DOHH2 (cell line): ENCODE data around the gene FAM83C.

ENCODE experiments used
- CTCF ChIP-seq: fragments of 200-600 bp; sonication (generic); IDR thresholded peaks from one replicate; pipeline ENCODE4 v1.5.1; 2014; ENCODE audit warnings: antibody characterized with exemption, mild to moderate bottlenecking, low read depth, low read length; ENCODE audit not compliant: poor library complexity, severe bottlenecking
- EZH2phosphoT487 ChIP-seq: fragments of 200-600 bp; sonication (generic); IDR thresholded peaks from 2 replicates; pipeline ENCODE4 v1.6.1; 2017; ENCODE audit warnings: borderline replicate concordance, mild to moderate bottlenecking, antibody characterized with exemption, low read length, moderate library complexity, mixed read lengths

GRCh38 chr20:35279040-35279439, 13.2 kb downstream of the FAM83C start:
- no peak for TF ChIP-seq CTCF
- no peak for TF ChIP-seq EZH2phosphoT487
